Neutrophil (primary cell): Measurements from ENCODE around the gene C4orf36.

ENCODE experiments used
- H3K27ac ChIP-seq: fragments of 200-600 bp; sonication (generic); 2 replicates; pipeline ENCODE4 v1.5.1; 2016; ENCODE audit warnings: mild to moderate bottlenecking, moderate library complexity
- H3K27me3 ChIP-seq: fragments of 200-600 bp; sonication (generic); 2 replicates; pipeline ENCODE4 v1.6.0; 2016; ENCODE audit warnings: mild to moderate bottlenecking
- H3K36me3 ChIP-seq: fragments of 200-600 bp; sonication (generic); 2 replicates; pipeline ENCODE4 v1.5.1; 2017
- H3K4me1 ChIP-seq, 2 experiments: fragments of 200-600 bp in 1 of 2; sonication (generic) in 1 of 2; 1 replicate in 1 of 2; 2 replicates in 1 of 2; pipeline versions ENCODE4 v1.5.1 to v1.6.1; 2013 to 2016; ENCODE audit warnings: low read depth in 1 of 2, low read length in 1 of 2, mild to moderate bottlenecking in 1 of 2, moderate library complexity in 1 of 2; ENCODE audit not compliant: control insufficient read depth in 1 of 2, insufficient read depth in 1 of 2
- H3K4me3 ChIP-seq, 2 experiments: fragments of 200-600 bp in 1 of 2; sonication (generic) in 1 of 2; 1 replicate in 1 of 2; 2 replicates in 1 of 2; pipeline ENCODE4 v1.5.1; 2013 to 2016; ENCODE audit warnings: low read depth in 1 of 2, low read length in 1 of 2, mild to moderate bottlenecking in 1 of 2, moderate library complexity in 1 of 2
- H3K9me3 ChIP-seq: fragments of 200-600 bp; sonication (generic); 2 replicates; pipeline ENCODE4 v1.5.1; 2016
- TF ChIP-seq, protein P1 (sequence below): fragments of 200-600 bp; sonication (generic); IDR thresholded peaks from 2 replicates; pipeline ENCODE4 v1.5.1; 2016; ENCODE audit warnings: antibody characterized with exemption

The C4orf36 gene, protein sequence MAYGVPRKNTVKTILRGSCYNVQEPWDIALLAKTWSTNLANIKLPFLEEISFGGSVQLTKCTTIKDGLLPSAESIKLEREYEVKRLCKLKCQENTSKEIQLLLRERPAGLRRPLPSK

DNA sequence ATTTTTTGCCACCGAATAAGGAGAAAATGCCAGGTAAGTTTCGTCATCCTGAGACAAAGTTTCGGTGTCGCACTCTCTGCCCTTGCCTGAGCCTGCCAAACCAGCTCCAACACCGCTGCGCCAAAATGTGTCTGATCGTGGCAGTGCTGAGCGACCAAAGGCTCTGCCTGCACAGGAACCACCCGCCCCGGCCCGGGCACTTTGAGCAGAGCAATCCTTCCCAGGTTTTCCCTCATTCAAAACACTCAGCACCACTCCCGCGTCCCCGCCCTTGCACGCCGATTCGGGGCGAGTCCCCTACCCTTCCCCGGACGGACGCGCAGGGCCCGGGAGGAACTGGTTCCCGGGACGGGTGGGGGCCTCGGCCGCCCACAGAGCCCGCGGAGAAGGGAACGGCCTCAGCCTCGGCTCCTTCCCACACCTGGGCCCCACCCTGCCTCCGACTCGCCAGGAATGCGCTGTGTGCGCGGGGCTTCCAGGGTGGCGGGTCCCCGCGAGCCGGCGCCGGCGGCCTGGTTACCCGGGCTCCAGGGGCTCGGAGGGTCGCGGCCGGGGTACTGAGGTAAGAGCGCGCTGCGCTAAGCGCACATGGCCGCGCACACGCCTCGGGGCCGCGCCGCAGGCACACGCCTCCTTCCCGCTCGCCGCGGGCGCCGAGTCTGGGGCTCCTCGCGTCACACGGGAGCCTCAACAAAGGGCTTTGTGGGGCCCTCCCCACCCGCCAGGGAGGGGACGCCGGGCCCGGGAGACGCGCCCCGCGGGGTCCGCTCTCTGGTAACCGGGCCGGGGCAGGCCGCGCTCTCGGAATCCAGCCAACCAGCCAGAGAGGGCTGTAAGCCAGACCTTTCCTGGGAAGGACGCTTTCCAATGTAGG, at the start of gene C4orf36:
Gene C4orf36 (minus strand): TSS at position 661 of the 874 bp plus-strand sequence. CDS start 902 bp downstream, outside the sequence.
- Histone ChIP-seq H3K4me3 (peak within 1 kb of the TSS; percentile 44 to 64), H3K27ac (no peak within 1 kb of the TSS), H3K36me3 (no peaks in the 10 kb centered on the region), H3K27me3 (peaks cover 33% of the 10 kb centered on the region), H3K4me1 (peaks cover 14% of the 10 kb centered on the region in 2 experiments), H3K9me3 (no peaks in the 10 kb centered on the region)
- TF ChIP-seq, protein P1, sequence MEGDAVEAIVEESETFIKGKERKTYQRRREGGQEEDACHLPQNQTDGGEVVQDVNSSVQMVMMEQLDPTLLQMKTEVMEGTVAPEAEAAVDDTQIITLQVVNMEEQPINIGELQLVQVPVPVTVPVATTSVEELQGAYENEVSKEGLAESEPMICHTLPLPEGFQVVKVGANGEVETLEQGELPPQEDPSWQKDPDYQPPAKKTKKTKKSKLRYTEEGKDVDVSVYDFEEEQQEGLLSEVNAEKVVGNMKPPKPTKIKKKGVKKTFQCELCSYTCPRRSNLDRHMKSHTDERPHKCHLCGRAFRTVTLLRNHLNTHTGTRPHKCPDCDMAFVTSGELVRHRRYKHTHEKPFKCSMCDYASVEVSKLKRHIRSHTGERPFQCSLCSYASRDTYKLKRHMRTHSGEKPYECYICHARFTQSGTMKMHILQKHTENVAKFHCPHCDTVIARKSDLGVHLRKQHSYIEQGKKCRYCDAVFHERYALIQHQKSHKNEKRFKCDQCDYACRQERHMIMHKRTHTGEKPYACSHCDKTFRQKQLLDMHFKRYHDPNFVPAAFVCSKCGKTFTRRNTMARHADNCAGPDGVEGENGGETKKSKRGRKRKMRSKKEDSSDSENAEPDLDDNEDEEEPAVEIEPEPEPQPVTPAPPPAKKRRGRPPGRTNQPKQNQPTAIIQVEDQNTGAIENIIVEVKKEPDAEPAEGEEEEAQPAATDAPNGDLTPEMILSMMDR: no peak

GRCh38 chr4:86940920-86941460, 48.8 kb upstream of the C4orf36 start:
- Histone ChIP-seq H3K4me3 (no peak overlapping the region), H3K27ac (no peak overlapping the region), H3K27me3 (no peaks in the 10 kb centered on the region), H3K4me1 (peaks cover 8 to 16% of the 10 kb centered on the region in 2 experiments), H3K36me3 (no peaks in the 10 kb centered on the region), H3K9me3 (no peaks in the 10 kb centered on the region)
- TF ChIP-seq, protein P1: no peak

GRCh38 chr4:86939729-86940575, 47.7 kb upstream of the C4orf36 start:
- no peaks in the 10 kb centered on the region for H3K9me3 ChIP-seq
- no peak overlapping the region for H3K27ac ChIP-seq
- TF ChIP-seq, protein P1: no peak
- H3K27me3 ChIP-seq: no peaks in the 10 kb centered on the region
- no peaks in the 10 kb centered on the region for H3K36me3 ChIP-seq
- no peak overlapping the region for H3K4me3 ChIP-seq
- H3K4me1 ChIP-seq: peaks cover 15 to 18% of the 10 kb centered on the region in 2 experiments

- H3K27ac ChIP-seq: no peak overlapping the region
These were observed 46.7 kb upstream of the C4orf36 start for GRCh38 chr4:86938771-86939520.

More at GRCh38 chr4:86938771-86939520, 46.7 kb upstream of the C4orf36 start:
- Histone ChIP-seq H3K4me1 (peaks cover 21 to 25% of the 10 kb centered on the region in 2 experiments), H3K36me3 (no peaks in the 10 kb centered on the region), H3K27me3 (no peaks in the 10 kb centered on the region), H3K9me3 (no peaks in the 10 kb centered on the region), H3K4me3 (no peak overlapping the region)
- TF ChIP-seq, protein P1: no peak
